BLaER1 treated with 17β-estradiol and CSF1 and Interleukin-3, amounts not matched to agents 10 nM and 100 nM (cell line): ENCODE data around the gene HBS1L.
A peak's percentile ranks its signal among the peaks of the same experiment; 100 is the strongest.

ENCODE experiments used
- H3K27ac ChIP-seq, 11 experiments: shearing (Covaris generic); formaldehyde crosslinking; 2 replicates each; pipeline ENCODE4 v1.8.1; 2022
- H3K27me3 ChIP-seq, 11 experiments: shearing (Covaris generic); formaldehyde crosslinking; 2 replicates each; pipeline ENCODE4 v1.8.1; 2022
- H3K36me3 ChIP-seq, 11 experiments: shearing (Covaris generic); formaldehyde crosslinking; 2 replicates each; pipeline ENCODE4 v1.8.1; 2022
- H3K4me1 ChIP-seq, 10 experiments: shearing (Covaris generic); formaldehyde crosslinking; 2 replicates each; pipeline ENCODE4 v1.8.1; 2022
- H3K4me2 ChIP-seq, 11 experiments: shearing (Covaris generic); formaldehyde crosslinking; 2 replicates each; pipeline ENCODE4 v1.8.1; 2022
- H3K4me3 ChIP-seq, 10 experiments: shearing (Covaris generic); formaldehyde crosslinking; 2 replicates each; pipeline ENCODE4 v1.8.1; 2022
- H3K9ac ChIP-seq, 11 experiments: shearing (Covaris generic); formaldehyde crosslinking; 2 replicates each; pipeline ENCODE4 v1.8.1; 2022
- H3K9me3 ChIP-seq, 11 experiments: shearing (Covaris generic); formaldehyde crosslinking; replicated peaks in 1 of 11; 2 replicates each; pipeline ENCODE4 v1.8.1; 2022
- H4K20me1 ChIP-seq, 11 experiments: shearing (Covaris generic); formaldehyde crosslinking; 2 replicates each; pipeline ENCODE4 v1.8.1; 2022
- Cebpa-rat ChIP-seq, 11 experiments: shearing (Covaris generic); IDR thresholded peaks; 2 replicates each; pipeline ENCODE4 v1.8.1; 2022

The HBS1L gene

DNA sequence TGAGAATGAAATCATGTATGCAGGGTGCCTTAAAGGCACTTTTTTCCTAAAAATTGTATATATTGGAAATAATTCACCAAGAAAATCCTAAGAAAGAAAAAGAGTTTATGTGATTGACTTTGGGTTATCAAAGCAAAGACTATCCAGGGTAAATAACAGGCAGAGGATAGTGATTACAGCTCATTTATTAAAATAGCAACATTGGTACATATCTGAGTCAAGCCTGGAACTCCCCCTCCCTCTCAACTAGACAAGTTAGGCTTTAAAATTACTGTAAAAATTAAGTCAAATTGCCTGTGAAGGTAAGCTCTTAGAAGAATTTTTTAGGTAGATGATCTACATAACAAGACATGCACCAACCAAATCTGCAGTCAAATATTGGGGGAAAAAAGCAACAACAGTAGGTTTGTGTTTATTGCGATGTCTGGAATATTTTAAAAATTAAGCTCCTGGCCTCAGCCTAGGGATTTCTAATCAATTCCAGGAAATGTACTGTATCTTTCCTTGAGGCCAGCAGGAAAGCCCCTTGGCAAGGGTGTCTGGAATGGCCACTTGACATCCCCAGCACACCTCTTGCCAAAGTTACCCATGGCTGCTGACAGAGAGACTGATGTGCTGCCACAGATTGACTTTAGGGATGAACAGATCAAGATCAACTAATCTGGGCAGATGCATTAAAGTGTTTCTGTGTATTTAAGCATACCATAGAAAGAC, 31.2 kb upstream of the HBS1L start:
- H3K4me1 ChIP-seq, result peaks cover 35 to 72% (median 54%) of the 10 kb centered on the region in 10 experiments
- peaks cover 0 to 5% (median 0%) of the 10 kb centered on the region in 11 experiments; a peak in 1 of 22 replicates for H3K36me3 ChIP-seq
- peak overlapping the region; percentile 70 to 94 (median 83) for H3K4me2 ChIP-seq
- H4K20me1 ChIP-seq, result no peaks in the 10 kb centered on the region
- H3K27ac ChIP-seq, result peak overlapping the region in 10 of 11 experiments; percentile 23 to 85 (median 79); a peak in 19 of 22 replicates
- peaks cover 23 to 34% (median 31%) of the 10 kb centered on the region in 11 experiments for H3K9me3 ChIP-seq
- peak overlapping the region; percentile 22 to 57 (median 37); a peak in 16 of 20 replicates for H3K4me3 ChIP-seq
- H3K9ac ChIP-seq, result peak overlapping the region; percentile 21 to 77 (median 64); a peak in 20 of 22 replicates
- no peak for TF ChIP-seq Cebpa-rat (IDR thresholded peaks at IDR 0.05)
- no peaks in the 10 kb centered on the region for H3K27me3 ChIP-seq

DNA sequence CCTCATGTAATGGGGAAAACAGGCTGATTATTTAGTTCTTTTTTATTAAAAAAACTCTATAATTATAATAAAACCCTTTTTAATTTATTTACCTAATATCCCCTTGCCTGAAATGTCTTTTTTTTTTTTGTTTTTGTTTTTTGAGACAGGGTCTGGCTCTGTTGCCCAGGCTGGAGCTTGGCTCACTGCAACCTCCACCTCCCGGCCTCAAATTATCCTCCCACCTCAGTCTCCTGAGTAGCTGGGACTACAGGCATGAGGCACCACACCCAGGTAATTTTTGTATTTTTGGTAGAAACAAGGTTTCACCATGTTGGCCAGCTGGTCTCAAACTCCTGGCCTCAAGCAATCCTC, 30.3 kb upstream of the HBS1L start:
- peaks cover 32 to 44% (median 39%) of the 10 kb centered on the region in 11 experiments for H3K9me3 ChIP-seq
- H3K27ac ChIP-seq, result peak overlapping the region in 6 of 11 experiments; percentile 28 to 78 (median 52); a peak in 11 of 22 replicates
- no peaks in the 10 kb centered on the region for H4K20me1 ChIP-seq
- H3K4me2 ChIP-seq, result peak overlapping the region in 5 of 11 experiments; percentile 31 to 93 (median 41); a peak in 8 of 22 replicates
- H3K4me3 ChIP-seq, result no peak overlapping the region
- peaks cover 33 to 63% (median 47%) of the 10 kb centered on the region in 10 experiments for H3K4me1 ChIP-seq
- peak overlapping the region in 1 of 11 experiments; percentile 18; a peak in 1 of 22 replicates for H3K9ac ChIP-seq
- H3K27me3 ChIP-seq, result no peaks in the 10 kb centered on the region
- peaks cover 0 to 5% (median 0%) of the 10 kb centered on the region in 11 experiments; a peak in 1 of 22 replicates for H3K36me3 ChIP-seq
- TF ChIP-seq Cebpa-rat (IDR thresholded peaks at IDR 0.05), result no peak

DNA sequence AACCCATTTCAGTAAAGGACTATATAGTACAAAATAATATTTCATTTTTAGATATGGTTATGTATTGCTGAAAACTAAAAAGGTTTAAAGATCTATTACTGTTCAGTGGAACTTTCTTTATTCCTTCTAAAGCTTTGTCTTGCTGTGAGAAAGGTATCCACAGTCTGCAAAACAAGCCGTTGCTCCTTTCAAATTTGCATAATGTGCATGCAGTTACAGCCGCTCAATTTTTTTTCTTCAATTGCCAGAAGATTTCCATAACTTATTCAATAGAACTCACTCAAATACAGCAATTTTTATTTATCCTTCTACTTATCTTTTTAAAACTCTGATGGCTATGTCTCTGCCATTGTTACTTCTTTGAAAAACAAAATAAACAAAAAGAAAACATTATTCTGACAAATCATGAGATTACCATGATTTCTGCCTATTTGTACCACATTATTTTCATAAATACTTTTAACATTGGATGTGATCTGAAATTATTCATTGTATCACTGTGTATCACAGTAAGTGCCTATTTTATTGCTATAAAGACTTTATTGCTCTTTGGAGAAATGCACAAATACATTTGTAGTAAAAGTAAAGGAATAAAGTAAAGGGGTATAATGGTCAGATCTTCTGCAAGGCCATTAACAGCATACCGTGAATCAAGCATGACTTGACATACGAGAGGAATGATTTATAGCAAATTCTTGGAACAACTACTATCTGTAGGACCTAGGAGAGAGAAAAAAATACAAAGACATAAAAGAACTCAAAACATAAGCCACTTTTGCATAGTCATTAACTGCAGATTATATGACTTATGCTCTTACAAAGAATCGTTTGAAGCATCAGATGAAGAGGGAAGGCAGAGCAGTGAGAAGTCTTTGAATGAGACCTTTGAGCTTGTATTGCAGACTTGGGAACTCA, 29.6 kb upstream of the HBS1L start:
- Histone ChIP-seq H3K9me3 (peaks cover 35 to 50% (median 45%) of the 10 kb centered on the region in 11 experiments), H3K27ac (peak overlapping the region in 4 of 11 experiments; percentile 42 to 78 (median 61); a peak in 6 of 22 replicates), H3K27me3 (no peaks in the 10 kb centered on the region), H3K9ac (no peak overlapping the region), H3K4me2 (peak overlapping the region in 4 of 11 experiments; percentile 36 to 93 (median 43); a peak in 6 of 22 replicates), H4K20me1 (no peaks in the 10 kb centered on the region), H3K4me3 (no peak overlapping the region), H3K36me3 (peaks cover 0 to 5% (median 0%) of the 10 kb centered on the region in 11 experiments; a peak in 1 of 22 replicates), H3K4me1 (peaks cover 31 to 56% (median 41%) of the 10 kb centered on the region in 10 experiments)
- TF ChIP-seq Cebpa-rat (IDR thresholded peaks at IDR 0.05), result no peak

GRCh38 chr6:135081966-135082365, 27.3 kb upstream of the HBS1L start:
- Histone ChIP-seq H3K9ac (no peak overlapping the region), H3K4me3 (peak overlapping the region in 2 of 10 experiments; percentile 10 to 16; a peak in 1 of 20 replicates), H3K27me3 (no peaks in the 10 kb centered on the region), H3K27ac (no peak overlapping the region), H4K20me1 (no peaks in the 10 kb centered on the region), H3K4me1 (peaks cover 9 to 33% (median 19%) of the 10 kb centered on the region in 10 experiments), H3K36me3 (peaks cover 0 to 5% (median 0%) of the 10 kb centered on the region in 11 experiments; a peak in 1 of 22 replicates), H3K4me2 (no peak overlapping the region), H3K9me3 (peaks cover 48 to 69% (median 63%) of the 10 kb centered on the region in 11 experiments)
- TF ChIP-seq Cebpa-rat (IDR thresholded peaks at IDR 0.05), result no peak

GRCh38 chr6:135075018-135075417, 20.4 kb upstream of the HBS1L start:
- H3K27ac ChIP-seq, result no peak overlapping the region
- no peak overlapping the region for H3K4me3 ChIP-seq
- peaks cover 8 to 28% (median 13%) of the 10 kb centered on the region in 10 experiments; a peak in 19 of 20 replicates for H3K4me1 ChIP-seq
- no peak for TF ChIP-seq Cebpa-rat (IDR thresholded peaks at IDR 0.05)
- peaks cover 13 to 44% (median 30%) of the 10 kb centered on the region in 11 experiments; a peak in 21 of 22 replicates for H3K9me3 ChIP-seq
- peak overlapping the region in 4 of 11 experiments; percentile 25 to 39 (median 32); a peak in 3 of 22 replicates for H3K4me2 ChIP-seq
- no peak overlapping the region for H3K9ac ChIP-seq
- H4K20me1 ChIP-seq, result no peaks in the 10 kb centered on the region
- no peaks in the 10 kb centered on the region for H3K36me3 ChIP-seq
- no peaks in the 10 kb centered on the region for H3K27me3 ChIP-seq

DNA sequence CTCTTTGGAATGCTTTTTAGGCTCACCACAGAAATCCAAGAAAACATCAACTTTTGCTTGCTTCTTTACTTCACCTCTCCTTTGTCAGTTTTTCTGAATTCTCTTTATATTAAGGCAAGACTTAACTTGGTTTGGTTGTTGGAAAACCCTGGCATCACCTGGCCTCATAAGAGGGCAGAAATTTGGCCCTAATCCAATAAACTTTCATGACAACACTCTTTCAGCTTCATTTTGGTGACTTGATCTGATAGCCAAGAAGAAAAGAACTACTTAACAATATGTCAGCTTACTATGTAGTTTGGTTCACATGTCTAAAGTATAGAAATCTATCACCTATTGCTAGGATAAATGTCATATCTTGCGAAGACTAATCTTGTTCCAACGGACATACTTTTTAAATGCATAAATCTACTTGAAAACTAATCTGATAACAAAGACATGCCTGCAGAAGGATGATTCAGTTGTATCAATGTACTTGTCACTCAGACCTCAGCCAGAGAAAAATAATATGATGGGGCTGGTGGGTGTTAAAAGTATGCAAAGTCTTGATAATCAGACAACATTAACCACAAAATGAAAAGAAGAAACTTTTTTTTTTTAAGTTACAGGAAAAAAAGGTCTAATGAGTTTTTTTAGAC, 19.3 kb upstream of the HBS1L start:
- Histone ChIP-seq H3K9me3 (peaks cover 4 to 34% (median 21%) of the 10 kb centered on the region in 11 experiments; a peak in 20 of 22 replicates), H3K4me3 (no peak overlapping the region), H3K4me1 (peaks cover 8 to 28% (median 13%) of the 10 kb centered on the region in 10 experiments; a peak in 19 of 20 replicates), H3K27me3 (no peaks in the 10 kb centered on the region), H3K4me2 (peak overlapping the region in 1 of 11 experiments; percentile 0; a peak in 1 of 22 replicates), H4K20me1 (no peaks in the 10 kb centered on the region), H3K36me3 (no peaks in the 10 kb centered on the region), H3K9ac (no peak overlapping the region), H3K27ac (no peak overlapping the region)
- no peak for TF ChIP-seq Cebpa-rat (IDR thresholded peaks at IDR 0.05)

GRCh38 chr6:135073217-135073616, 18.6 kb upstream of the HBS1L start:
- peak overlapping the region; percentile 17 to 63 (median 47); a peak in 20 of 22 replicates for H3K4me2 ChIP-seq
- H3K4me1 ChIP-seq, result peaks cover 8 to 28% (median 13%) of the 10 kb centered on the region in 10 experiments; a peak in 19 of 20 replicates
- H3K9ac ChIP-seq, result no peak overlapping the region
- H3K9me3 ChIP-seq, result peaks cover 0 to 28% (median 15%) of the 10 kb centered on the region in 11 experiments; a peak in 17 of 22 replicates
- H3K36me3 ChIP-seq, result no peaks in the 10 kb centered on the region
- no peaks in the 10 kb centered on the region for H4K20me1 ChIP-seq
- TF ChIP-seq Cebpa-rat (IDR thresholded peaks at IDR 0.05), result no peak
- H3K4me3 ChIP-seq, result no peak overlapping the region
- peak overlapping the region in 3 of 11 experiments; percentile 7 to 20 (median 18); a peak in 2 of 22 replicates for H3K27ac ChIP-seq
- no peaks in the 10 kb centered on the region for H3K27me3 ChIP-seq

DNA sequence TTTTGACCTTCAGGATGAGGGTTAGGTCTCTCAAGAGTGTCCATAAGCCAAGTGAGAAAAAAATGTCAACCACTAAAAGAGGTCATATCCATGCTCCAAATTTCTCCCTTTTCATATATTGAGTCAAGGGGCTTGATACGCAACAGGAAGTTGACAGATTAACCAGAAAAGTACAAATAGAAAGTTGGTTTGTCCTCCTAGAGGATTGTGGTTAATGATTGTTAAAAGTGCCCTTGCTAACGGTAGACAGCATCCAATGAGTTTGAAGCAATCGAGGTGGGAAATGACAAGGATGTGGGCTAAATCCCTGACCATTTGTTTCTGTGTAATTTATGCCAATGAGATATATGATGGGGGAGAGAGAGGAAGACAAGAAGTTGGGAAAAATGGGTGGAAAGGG, 18.1 kb upstream of the HBS1L start:
- Histone ChIP-seq H3K9me3 (peaks cover 0 to 23% (median 11%) of the 10 kb centered on the region in 11 experiments; a peak in 16 of 22 replicates), H3K4me3 (no peak overlapping the region), H3K4me1 (peaks cover 8 to 28% (median 13%) of the 10 kb centered on the region in 10 experiments; a peak in 19 of 20 replicates), H3K27ac (peak overlapping the region in 3 of 11 experiments; percentile 7 to 20 (median 18); a peak in 2 of 22 replicates), H3K27me3 (no peaks in the 10 kb centered on the region), H4K20me1 (no peaks in the 10 kb centered on the region), H3K36me3 (no peaks in the 10 kb centered on the region), H3K4me2 (peak overlapping the region; percentile 17 to 63 (median 47); a peak in 20 of 22 replicates), H3K9ac (no peak overlapping the region)
- TF ChIP-seq Cebpa-rat (IDR thresholded peaks at IDR 0.05), result no peak
